HEK293 (cell line): ENCODE measurements around the gene GLRA3.

Experiments
- CTCF ChIA-PET: fragments of 350-600 bp; formaldehyde crosslinking; extraction: SDS; loops from one replicate; lab custom pipeline; 2021; ENCODE audit warnings: antibody characterized with exemption; lab: Yijun Ruan, JAX
- POLR2A ChIA-PET: fragments of 300-600 bp; formaldehyde crosslinking; extraction: SDS; loops from one replicate; lab custom pipeline; 2020; ENCODE audit warnings: antibody characterized with exemption, inconsistent platforms; lab: Yijun Ruan, JAX
- H3K27ac ChIP-seq: fragments of 200-500 bp; sonication (Bioruptor generic); 2 replicates; pipeline ENCODE4 v1.5.1; 2014; ENCODE audit warnings: low read depth, low read length, control low read depth, inconsistent platforms; ENCODE audit errors: extremely low read depth
- H3K36me3 ChIP-seq, 2 experiments: fragments of 200-500 bp in 1 of 2; sonication (Bioruptor generic) in 1 of 2; 1 replicate in 1 of 2; 2 replicates in 1 of 2; pipeline ENCODE4 v1.5.1; 2014 to 2017; ENCODE audit warnings: inconsistent platforms in 2 of 2, low read length in 2 of 2; ENCODE audit not compliant: control insufficient read depth in 2 of 2, insufficient read depth in 1 of 2
- H3K4me1 ChIP-seq: fragments of 200-500 bp; sonication (Bioruptor generic); 2 replicates; pipeline ENCODE4 v1.5.1; 2014; ENCODE audit warnings: mild to moderate bottlenecking, low read length, inconsistent platforms; ENCODE audit not compliant: control insufficient read depth, insufficient read depth
- H3K4me3 ChIP-seq: 2 replicates; pipeline ENCODE4 v1.5.1; 2011; ENCODE audit warnings: low read depth, mild to moderate bottlenecking, control low read depth, low read length, moderate library complexity
- H3K9me3 ChIP-seq: fragments of 200-500 bp; sonication (Bioruptor generic); 2 replicates; pipeline ENCODE4 v1.5.1; 2014; ENCODE audit warnings: low read depth, low read length, inconsistent platforms; ENCODE audit not compliant: control insufficient read depth, insufficient read depth
- ATF2 ChIP-seq: fragments of 450-650 bp; formaldehyde crosslinking; IDR thresholded peaks from 2 replicates; pipeline ENCODE4 v1.5.1; 2016; ENCODE audit warnings: missing biosample characterization, missing genetic modification characterization, low read depth
- ELK4 ChIP-seq: IDR thresholded peaks from 2 replicates; pipeline ENCODE4 v1.6.1; 2011; ENCODE audit warnings: mild to moderate bottlenecking, low read depth, low read length, borderline replicate concordance
- FEZF1 ChIP-seq: fragments of 450-650 bp; formaldehyde crosslinking; IDR thresholded peaks from 2 replicates; pipeline ENCODE4 v1.5.1; 2016; ENCODE audit warnings: missing biosample characterization, missing genetic modification characterization
- HOXA7 ChIP-seq: sonication (generic); formaldehyde crosslinking; IDR thresholded peaks from 2 replicates; pipeline ENCODE4 v1.8.1; 2022; ENCODE audit warnings: missing genetic modification reagents, borderline replicate concordance
- KLF10 ChIP-seq: fragments of 450-650 bp; IDR thresholded peaks from 2 replicates; pipeline ENCODE4 v1.5.1; 2018; ENCODE audit warnings: missing biosample characterization, mild to moderate bottlenecking, missing genetic modification characterization
- KLF8 ChIP-seq: fragments of 450-650 bp; formaldehyde crosslinking; IDR thresholded peaks from 2 replicates; pipeline ENCODE4 v1.5.1; 2016; ENCODE audit warnings: missing biosample characterization, missing genetic modification characterization
- SCRT2 ChIP-seq: fragments of 450-650 bp; formaldehyde crosslinking; IDR thresholded peaks from 2 replicates; pipeline ENCODE4 v1.5.1; 2016; ENCODE audit warnings: missing biosample characterization, missing genetic modification characterization
- ZBTB6 ChIP-seq: fragments of 450-650 bp; formaldehyde crosslinking; IDR thresholded peaks from 2 replicates; pipeline ENCODE4 v1.5.1; 2017; ENCODE audit warnings: missing biosample characterization, missing genetic modification characterization
- ZBTB8A ChIP-seq: fragments of 450-650 bp; formaldehyde crosslinking; IDR thresholded peaks from 2 replicates; pipeline ENCODE4 v1.5.1; 2016; ENCODE audit warnings: missing biosample characterization, missing genetic modification characterization
- ZNF121 ChIP-seq: fragments of 450-650 bp; formaldehyde crosslinking; IDR thresholded peaks from 2 replicates; pipeline ENCODE4 v1.5.1; 2016; ENCODE audit warnings: missing biosample characterization, missing genetic modification characterization
- ZNF221 ChIP-seq: fragments of 450-650 bp; formaldehyde crosslinking; IDR thresholded peaks from 2 replicates; pipeline ENCODE4 v1.5.1; 2017; ENCODE audit warnings: missing biosample characterization, missing genetic modification characterization, borderline replicate concordance
- ZNF223 ChIP-seq: fragments of 450-650 bp; formaldehyde crosslinking; IDR thresholded peaks from 2 replicates; pipeline ENCODE4 v1.5.1; 2016; ENCODE audit warnings: missing biosample characterization, missing genetic modification characterization
- ZNF280D ChIP-seq: fragments of 450-650 bp; formaldehyde crosslinking; IDR thresholded peaks from 2 replicates; pipeline ENCODE4 v1.5.1; 2016; ENCODE audit warnings: missing biosample characterization, missing genetic modification characterization
- ZNF335 ChIP-seq: fragments of 450-650 bp; formaldehyde crosslinking; conservative IDR thresholded peaks from 2 replicates; pipeline ENCODE4 v1.5.1; 2016; ENCODE audit warnings: missing biosample characterization, missing genetic modification characterization
- ZNF398 ChIP-seq: fragments of 450-650 bp; formaldehyde crosslinking; IDR thresholded peaks from 2 replicates; pipeline ENCODE4 v1.5.1; 2017; ENCODE audit warnings: missing biosample characterization, missing genetic modification characterization
- ZNF549 ChIP-seq: fragments of 450-650 bp; IDR thresholded peaks from 2 replicates; pipeline ENCODE4 v1.5.1; 2018; ENCODE audit warnings: missing biosample characterization, missing genetic modification characterization, mild to moderate bottlenecking, inconsistent platforms, moderate library complexity
- ZNF555 ChIP-seq: fragments of 450-650 bp; formaldehyde crosslinking; conservative IDR thresholded peaks from 2 replicates; pipeline ENCODE4 v1.5.1; 2017; ENCODE audit warnings: missing biosample characterization, mild to moderate bottlenecking, missing genetic modification characterization, inconsistent platforms
- ZNF629 ChIP-seq: fragments of 450-650 bp; formaldehyde crosslinking; IDR thresholded peaks from 2 replicates; pipeline ENCODE4 v1.5.1; 2017; ENCODE audit warnings: missing biosample characterization, missing genetic modification characterization
- ZNF677 ChIP-seq: fragments of 450-650 bp; IDR thresholded peaks from 2 replicates; pipeline ENCODE4 v1.5.0; 2018; ENCODE audit warnings: missing biosample characterization, mild to moderate bottlenecking, missing genetic modification characterization, moderate library complexity
- ZNF76 ChIP-seq: fragments of 450-650 bp; formaldehyde crosslinking; IDR thresholded peaks from 2 replicates; pipeline ENCODE4; 2016; ENCODE audit warnings: low read depth, missing biosample characterization, missing genetic modification characterization, borderline replicate concordance
- ZNF791 ChIP-seq: fragments of 450-650 bp; formaldehyde crosslinking; IDR thresholded peaks from 2 replicates; pipeline ENCODE4 v1.5.1; 2016; ENCODE audit warnings: missing biosample characterization, missing genetic modification characterization
- ZNF830 ChIP-seq: fragments of 450-650 bp; IDR thresholded peaks from 2 replicates; pipeline ENCODE4 v1.5.0; 2018; ENCODE audit warnings: missing biosample characterization, missing genetic modification characterization, low read depth, mild to moderate bottlenecking, moderate library complexity
- ZXDB ChIP-seq: fragments of 450-650 bp; formaldehyde crosslinking; IDR thresholded peaks from 2 replicates; pipeline ENCODE4 v1.5.1; 2016; ENCODE audit warnings: missing biosample characterization, missing genetic modification characterization

The GLRA3 gene

GRCh38 chr4:174867903-174868302, 38.9 kb upstream of the GLRA3 start (continued):
- TF ChIP-seq ATF2 (tag by site-specific recombination): no peak
- no peak for TF ChIP-seq ZNF549 (tag by site-specific recombination)
- no peak for TF ChIP-seq ZNF629
- TF ChIP-seq ZNF398 (tag by site-specific recombination): no peak
- no peak for TF ChIP-seq ZNF555 (tag by site-specific recombination)
- TF ChIP-seq ZNF223 (tag by site-specific recombination): no peak
- no peak for TF ChIP-seq ZNF121 (tag by site-specific recombination)
- no peak for TF ChIP-seq ZNF76 (tag by site-specific recombination)
- no peak for TF ChIP-seq ZNF280D (tag by site-specific recombination)
- TF ChIP-seq ZNF221 (tag by site-specific recombination): no peak
- TF ChIP-seq ZBTB8A (tag by site-specific recombination): no peak
- TF ChIP-seq ZNF830 (tag by site-specific recombination): no peak
- TF ChIP-seq, all 188 proteins: peak for 0

- Histone ChIP-seq H3K9me3 (no peaks in the 10 kb centered on the region), H3K27ac (no peak overlapping the region), H3K36me3 (no peaks in the 10 kb centered on the region), H3K4me1 (no peaks in the 10 kb centered on the region), H3K4me3 (no peak overlapping the region)
- POLR2A ChIA-PET: no interaction called here
- CTCF ChIA-PET: no interaction called here
- TF ChIP-seq ZNF335: no peak
- TF ChIP-seq KLF10: no peak
- TF ChIP-seq HOXA7 (CRISPR knock-in tag): no peak
- TF ChIP-seq FEZF1 (tag by site-specific recombination): no peak
- no peak for TF ChIP-seq SCRT2
- no peak for TF ChIP-seq ZNF677 (tag by site-specific recombination)
- TF ChIP-seq ELK4: no peak
- no peak for TF ChIP-seq ZNF791 (tag by site-specific recombination)
- no peak for TF ChIP-seq ZBTB6 (tag by site-specific recombination)
- TF ChIP-seq ZXDB: no peak
- no peak for TF ChIP-seq KLF8 (tag by site-specific recombination)
Measured at GRCh38 chr4:174865418-174865985, 36.5 kb upstream of the GLRA3 start.
